ENCODE data around the gene RIBC1. TPM values are rescaled to one million over a fixed set of nuclear protein-coding genes. Genes with fewer than 3 reads are reported as not detected.

RIBC1 gene
- 0.19 and 0.64 TPM in 2 replicates for total RNA-seq

DNA sequence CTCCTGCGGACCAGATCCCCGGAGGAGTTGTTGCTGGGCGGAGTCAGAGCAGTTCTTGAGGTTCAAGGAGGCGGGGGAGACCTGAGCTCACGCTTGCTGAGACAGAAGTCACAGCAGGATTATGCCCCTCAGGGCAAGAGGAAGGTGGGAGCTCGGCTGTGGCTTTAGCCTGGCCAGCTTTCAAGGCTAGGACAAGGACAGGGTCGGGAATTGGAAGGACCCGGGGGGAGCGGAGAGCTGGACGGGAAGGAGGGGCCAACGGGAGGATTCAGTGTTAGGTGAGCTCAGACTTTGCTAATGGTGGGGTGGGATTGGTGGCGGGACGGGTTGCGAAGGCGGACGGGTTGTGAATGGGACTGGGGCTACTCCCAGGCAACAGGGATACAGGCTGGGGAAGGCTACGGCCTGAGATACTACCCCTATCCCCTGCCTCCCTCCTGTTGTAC, at the start of gene RIBC1:
Gene RIBC1 (plus strand): TSS at position 13 of the 446 bp plus-strand sequence. CDS start 3,404 bp downstream, outside the sequence.

DNA sequence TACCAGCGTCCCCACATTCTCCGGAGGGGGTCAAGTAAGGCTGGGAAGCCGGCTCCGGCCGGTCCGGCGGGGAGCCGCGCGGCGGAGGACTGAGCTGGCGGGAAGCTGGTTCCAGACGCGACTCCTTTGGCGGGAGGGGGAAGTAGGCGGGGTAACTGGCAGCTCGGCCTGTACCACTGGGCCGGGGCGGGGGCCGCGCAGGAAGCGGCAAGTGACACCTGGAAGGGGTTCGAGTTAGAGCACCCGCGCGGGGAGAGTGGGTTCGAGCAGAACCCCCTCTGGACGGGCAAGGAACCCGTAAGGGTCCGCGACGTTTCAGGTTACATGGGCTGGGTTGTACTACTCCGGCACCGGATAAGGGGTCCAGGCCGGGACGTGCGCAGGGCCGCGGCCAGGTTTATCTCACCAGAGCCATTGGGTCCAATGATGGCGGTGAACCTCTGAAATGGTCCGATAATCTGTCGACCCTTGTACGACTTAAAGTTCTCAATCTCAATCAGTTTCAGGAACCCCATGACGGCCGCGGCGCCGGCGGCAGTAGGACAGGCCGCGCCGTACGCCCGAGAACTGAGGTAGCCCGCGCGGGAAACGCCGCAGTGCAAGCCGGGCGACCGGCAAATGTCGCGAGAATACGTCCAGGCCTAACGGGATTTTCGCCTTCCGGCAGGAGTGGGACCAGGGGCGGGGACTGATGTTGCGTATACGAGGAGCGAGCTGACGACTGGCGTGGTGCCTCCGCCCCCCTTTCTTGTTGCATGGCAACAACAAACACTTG, 400 bp upstream of the RIBC1 start, which contains the start of gene SMC1A:
Gene SMC1A (minus strand): TSS at position 569 of the 775 bp plus-strand sequence. CDS start 54 bp downstream, at position 515.

DNA sequence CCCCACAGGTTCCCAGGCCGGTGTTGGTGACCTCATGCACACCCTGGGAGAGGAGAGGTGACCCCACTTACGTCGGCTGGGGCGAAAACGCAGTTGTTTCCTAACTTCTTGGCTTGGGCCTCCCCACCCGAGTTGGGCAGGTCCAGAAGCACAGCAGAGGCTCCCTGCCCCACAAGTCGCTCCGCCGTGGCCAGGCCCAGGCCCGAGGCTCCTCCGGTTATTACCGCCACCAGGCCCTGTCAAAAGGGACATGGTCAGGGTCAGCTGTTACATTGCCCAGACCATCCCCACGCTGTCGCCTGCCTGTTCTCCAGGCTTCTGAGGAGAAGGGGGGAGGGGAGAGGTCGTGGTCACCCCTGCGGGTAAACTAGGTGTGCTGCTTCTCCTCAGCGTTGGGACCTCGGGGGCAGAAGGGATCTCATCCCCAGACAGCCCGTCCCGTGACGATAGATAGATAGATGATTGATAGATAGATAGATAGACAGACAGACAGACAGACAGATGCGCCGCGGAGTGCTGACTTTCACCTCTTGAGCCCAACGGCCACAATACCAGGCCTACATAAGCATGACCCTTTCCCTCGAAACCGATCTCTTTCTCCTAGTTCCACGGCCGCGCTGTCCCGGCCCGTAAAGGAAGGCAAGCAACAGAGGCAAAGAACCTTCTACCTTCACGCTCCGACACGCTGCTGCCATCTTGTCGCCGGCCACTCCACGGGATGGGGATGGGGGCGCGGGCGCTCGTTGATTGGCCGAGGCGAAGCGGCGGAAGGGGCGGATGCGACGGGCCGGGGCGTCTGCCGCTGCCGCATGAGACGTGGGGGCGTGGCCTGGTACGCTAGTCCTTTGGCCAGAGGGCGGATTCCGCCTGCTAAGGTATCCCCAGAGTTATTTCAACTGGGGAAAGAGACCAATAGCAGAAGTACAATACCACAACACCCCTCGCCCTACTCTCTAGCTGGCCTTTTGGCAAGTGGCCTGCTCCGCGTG, 11.3 kb downstream of the RIBC1 start, which contains the start of gene HSD17B10:
Gene HSD17B10 (minus strand): TSS at position 720 of the 989 bp plus-strand sequence. CDS start 25 bp downstream, at position 695.

Other genes with a start within 250 kb of the RIBC1 start
- gene KDM5C, start 197.7 kb upstream of the RIBC1 start, total RNA-seq = 34.7 and 62.9 TPM in 2 replicates
- gene IQSEC2, start 141.3 kb upstream of the RIBC1 start, total RNA-seq = 4.4 and 14.4 TPM in 2 replicates
- 12.0 and 15.9 TPM in 2 replicates for gene SMC1A, start 219 bp upstream of the RIBC1 start, total RNA-seq
- gene HSD17B10, start 11.5 kb downstream of the RIBC1 start, total RNA-seq = 64.0 and 82.2 TPM in 2 replicates